Epidermal melanocyte (primary cell): Measurements from ENCODE around the gene PLA2G4B.

Experiments
- DNase-seq: peaks from one replicate; pipeline ENCODE4 v3.0.0; 2011; ENCODE audit warnings: low spot score; ENCODE audit not compliant: insufficient read length

PLA2G4B gene

DNA sequence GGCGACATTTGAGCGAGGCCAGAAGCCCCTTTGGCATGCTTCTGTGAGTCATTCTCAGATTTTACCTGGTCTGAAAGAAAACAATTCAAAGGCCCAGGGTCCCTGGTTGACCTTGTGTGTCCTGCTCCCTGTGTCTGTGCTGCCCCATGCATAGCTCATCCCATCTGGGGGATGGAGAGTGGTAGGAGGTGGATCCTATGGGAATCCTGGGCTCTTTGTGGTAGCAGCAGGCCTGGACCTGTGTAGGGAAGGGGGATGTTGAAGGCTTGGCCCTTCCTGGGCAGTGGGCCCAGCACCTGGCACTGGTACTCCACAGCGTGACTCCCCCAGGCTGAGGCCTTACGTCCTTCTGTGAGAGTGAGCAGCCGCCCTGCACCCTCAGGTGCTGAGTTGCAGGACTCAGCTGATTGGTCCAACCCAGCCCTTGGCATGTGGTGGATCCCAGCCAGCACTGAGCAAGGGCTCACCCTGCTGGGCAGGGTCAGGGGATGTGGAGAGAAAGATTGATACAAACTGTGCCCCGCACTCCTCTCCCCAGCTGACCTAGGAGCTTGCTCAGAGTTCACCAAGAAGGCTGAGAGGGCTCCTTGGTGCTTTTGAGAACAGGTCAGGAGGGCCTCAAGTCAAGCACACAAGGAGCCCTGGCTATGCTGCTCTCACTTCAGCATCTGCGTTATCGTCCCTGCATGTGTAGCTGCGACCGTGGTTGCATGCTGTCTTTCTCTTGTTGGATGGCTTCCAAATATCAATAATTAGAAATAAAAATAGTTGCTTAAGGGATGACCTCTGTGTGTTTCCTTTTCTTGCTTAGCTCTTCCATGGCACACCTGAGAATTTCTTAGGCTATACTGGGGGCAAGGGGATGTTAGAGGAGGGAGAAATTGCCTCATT lies 32.1 kb upstream of the PLA2G4B start:
- no peak for DNase-seq

DNA sequence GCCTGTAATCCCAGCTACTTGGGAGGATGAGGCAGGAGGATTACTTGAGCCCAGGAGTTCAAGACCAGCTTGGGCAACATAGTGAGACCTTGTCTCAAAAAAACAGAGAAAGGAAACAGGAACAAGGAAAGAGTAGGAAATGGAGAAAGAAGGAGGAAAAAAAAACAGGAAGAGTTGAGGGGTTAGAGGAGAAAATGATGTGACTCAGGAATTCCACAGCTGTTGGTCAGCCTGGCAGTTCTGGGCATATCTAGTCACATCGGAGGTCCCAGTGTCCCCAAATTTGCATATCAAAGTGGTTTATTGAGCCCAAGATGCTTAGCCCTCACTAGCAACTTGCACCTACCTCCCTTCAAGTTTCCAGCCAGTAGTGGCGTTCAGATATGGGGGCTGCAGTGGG lies 29.5 kb upstream of the PLA2G4B start:
- no peak for DNase-seq

DNA sequence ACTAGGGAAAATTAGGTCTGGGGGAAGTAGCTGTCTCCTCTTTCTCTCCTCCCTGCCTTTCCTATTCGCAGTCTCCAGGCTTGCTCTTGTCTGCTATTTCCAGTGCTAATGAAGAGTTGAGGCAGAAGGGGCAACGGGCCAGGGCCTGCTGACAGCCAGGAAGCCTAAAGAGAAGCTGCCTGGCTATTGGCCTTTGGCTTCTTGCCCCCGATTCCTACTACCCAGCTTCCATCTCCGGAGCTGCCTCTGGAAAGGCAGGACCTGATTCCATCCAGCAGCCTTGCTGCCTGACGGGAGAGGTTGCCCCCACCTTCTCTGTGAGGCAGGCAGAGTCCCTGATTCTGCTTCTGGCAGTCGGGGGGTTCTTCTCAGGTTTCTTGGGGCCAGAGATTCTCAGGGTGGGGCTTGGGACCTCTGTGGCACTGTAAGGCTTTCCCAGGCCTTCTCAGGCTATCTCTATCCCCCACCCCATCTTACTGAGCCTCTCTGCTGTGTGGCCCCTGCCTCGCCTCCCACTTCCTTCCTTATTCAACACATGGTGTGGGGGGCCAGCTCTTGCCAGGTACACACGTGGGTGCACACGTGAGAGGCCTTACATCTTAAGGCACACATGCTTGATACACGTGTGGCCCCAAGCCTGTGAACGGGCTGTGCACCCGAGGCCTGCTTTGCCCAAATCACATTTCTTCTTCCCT lies 29.0 kb upstream of the PLA2G4B start:
- no peak for DNase-seq

DNA sequence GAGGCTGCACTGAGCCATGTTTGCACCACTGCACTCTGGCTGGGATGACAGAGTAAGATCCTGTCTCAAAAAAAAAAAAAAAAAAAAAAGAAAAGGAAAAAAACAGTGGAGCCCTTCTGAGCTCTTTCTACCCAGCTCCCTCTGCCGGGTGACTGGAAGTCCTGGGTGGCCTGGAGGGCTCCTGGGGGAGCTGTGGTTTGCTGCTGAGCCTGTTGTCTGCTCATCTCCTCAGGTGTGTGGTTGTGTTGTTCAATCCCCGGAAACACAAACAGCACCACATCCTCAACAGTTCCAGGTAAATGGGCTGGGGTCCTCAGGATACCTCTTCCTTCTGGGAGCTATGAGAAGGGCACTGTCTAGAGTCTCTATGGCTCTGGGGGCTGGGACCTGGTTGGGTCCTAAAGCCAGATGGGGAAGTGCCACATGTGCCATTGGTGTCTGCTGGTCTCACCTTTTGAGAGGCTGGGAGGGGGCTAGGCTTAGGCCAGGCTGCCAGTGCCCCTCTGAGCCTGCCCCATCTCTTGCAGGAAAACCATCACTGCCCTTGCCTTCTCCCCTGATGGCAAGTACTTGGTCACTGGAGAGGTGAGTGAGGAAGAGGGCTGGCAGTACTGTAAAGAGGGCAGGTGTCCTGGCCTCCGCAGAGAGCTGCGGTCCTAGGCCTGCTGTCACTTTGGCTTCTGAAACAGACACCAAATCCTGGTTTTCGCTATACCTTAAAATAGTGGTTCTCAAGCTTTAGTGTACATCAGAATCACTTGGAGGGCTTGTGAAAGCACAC lies 27.8 kb upstream of the PLA2G4B start:
- DNase-seq, result no peak

DNA sequence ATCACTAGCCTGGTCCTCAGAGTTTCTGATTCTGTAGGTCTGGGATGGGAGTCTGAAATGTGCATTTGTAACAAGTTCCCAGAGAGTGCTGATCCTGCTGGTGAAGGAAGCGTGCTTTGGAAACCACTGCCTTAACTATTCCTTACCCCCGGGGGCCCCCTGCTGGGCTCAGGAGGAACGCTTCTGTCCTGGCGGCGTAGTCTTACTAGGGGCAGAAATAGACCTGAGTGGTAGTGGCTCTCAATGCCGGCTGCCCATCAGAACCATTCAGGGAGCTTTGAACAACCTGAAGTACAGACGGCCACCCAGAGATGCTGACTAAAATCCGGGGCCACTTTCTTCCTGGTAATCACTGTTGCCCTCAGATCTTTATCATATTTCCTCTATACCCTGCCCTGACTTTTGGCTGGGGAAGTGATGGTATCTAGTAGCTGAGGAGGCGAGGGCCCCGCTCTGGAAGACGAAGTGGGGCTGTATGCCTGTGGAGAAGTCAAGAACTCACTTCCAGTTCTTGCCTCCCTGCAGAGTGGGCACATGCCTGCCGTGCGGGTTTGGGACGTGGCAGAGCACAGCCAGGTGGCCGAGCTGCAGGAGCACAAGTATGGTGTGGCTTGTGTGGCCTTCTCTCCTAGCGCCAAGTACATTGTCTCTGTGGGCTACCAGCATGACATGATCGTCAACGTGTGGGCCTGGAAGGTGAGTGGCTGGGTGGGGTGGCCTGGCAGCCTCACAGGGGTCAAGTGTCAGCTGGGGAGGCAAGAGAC lies 27.0 kb upstream of the PLA2G4B start:
- peak; percentile 89 for DNase-seq

DNA sequence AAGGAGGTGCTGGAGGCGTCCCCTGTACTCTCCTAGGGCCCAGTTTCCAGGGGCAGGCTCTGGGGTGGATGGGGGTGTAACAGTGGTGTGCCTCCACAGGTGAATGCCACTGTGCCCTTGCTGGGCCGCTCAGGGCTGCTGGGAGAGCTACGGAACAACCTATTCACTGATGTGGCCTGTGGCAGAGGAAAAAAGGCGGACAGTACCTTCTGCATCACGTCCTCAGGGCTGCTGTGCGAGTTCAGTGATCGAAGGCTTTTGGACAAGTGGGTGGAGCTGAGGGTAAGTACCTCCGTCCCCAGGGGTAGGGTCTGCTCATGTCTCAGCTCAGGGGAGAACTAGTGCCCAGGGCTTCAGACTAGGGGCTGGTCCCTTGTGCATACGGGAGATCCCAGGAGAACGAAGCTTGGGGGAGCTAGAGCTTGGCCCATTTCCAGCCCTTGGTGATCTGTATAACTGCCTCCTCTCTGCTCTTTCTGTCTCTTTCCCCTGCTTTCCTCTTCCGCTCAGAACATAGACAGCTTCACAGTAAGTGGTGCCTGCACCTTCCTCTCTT lies 25.7 kb upstream of the PLA2G4B start:
- no peak for DNase-seq

DNA sequence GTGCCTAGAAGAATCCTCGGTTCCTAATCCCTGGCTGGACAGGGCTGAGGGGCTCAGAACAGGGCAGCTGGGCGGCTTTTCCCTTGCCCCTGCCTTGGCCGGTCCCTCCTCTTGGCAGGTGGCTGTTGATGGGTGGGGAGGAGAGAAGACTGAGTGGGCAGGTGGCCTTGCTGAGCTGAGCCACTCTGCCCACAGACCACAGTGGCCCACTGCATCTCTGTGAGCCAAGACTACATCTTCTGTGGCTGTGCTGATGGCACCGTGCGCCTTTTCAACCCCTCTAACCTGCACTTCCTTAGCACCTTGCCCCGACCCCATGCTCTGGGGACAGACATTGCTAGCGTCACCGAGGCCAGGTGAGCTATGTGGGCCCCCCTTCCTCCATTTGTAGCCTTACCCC lies 25.2 kb upstream of the PLA2G4B start:
- no peak for DNase-seq

DNA sequence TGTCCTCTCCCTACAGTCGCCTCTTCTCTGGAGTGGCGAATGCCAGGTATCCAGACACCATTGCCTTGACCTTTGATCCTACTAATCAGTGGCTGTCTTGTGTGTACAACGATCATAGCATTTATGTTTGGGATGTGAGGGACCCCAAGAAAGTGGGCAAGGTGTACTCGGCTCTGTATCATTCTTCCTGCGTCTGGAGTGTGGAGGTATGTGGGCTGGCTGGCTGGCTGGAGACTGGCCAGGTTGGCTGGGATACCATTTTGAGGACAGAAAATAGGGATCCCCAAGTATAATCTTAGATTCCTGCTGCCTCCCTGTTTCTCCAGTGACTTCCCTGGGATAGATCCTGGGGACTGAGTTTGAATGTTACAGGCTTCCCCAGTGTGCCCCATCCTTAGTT lies 24.1 kb upstream of the PLA2G4B start:
- no peak for DNase-seq

DNA sequence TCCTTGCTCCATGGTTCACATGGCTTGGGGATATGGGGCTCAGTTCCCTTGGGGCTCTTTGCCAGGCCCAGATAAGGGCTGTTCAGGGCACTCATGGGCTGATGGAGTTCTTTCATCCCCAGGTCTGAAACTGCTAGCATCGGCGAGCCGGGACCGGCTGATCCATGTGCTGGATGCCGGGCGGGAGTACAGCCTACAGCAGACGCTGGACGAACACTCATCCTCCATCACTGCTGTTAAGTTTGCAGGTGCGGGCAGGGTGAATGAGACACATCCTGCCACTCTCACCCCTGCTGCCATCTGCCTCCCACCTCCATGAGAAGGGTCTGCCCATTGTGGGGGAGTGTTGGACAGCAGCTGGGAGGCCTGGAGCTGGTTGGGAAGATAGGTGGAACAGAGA lies 21.9 kb upstream of the PLA2G4B start:
- no peak for DNase-seq

DNA sequence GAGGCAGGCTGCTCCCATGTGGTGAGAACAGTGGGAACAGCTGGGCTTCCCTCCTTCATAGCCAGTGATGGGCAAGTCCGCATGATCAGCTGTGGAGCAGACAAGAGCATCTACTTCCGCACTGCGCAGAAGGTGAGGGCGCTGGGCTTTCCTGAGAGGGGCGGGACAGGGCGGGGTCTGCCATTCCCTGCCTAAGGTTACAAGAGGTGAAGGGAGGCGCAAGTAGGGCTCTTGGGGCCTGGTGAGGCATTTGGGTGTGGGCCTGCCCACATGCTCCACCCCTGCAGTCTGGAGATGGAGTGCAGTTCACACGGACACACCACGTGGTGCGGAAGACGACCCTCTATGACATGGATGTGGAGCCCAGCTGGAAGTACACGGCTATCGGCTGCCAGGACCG lies 21.3 kb upstream of the PLA2G4B start:
- DNase-seq, result no peak

DNA sequence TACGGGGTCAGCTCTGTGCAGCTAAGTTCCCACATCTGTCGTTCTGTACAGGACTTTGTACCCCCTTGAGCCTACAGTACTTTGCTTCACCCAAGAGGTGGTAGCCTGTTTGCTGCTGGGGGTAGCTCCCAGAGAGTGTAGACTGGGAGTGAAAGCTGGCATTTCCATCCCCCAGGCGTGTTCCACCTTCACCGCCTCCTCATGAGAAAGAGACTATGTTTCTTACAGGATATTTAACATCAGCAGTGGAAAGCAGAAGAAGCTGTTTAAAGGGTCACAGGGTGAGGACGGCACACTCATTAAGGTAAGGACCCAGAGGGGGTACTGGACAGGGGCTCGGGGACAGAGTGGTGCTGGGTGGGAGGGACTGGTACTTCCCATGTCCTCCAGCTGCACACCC lies 20.9 kb upstream of the PLA2G4B start:
- DNase-seq, result no peak

DNA sequence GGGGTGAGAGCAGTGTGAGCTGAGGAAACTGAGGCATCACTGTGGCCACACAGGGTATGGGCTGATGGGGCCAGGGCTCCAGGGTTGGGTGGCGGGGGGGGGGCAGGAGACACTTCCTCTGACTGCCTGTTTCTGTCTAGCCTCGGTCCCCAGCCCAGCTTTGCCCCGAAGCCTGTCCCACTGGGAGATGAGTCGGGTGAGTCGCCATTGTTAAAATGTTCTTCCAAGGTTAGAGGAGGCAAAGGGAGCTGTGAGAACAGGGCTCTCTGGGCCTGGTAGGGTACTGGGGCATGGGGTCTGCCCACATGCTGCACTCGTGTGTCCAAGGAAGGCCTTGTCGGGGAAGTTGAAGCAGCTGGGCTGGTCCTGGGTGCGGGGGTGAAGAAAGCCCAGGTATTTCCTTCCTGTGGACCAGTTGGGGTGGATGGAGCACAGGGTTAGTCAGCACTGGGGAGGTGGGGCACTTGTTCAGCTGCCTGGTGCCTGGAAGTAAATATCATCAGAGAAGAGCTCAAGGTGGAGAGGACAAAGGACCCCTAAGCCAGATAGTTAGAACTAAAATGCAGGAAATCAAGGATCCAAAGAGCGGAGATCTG lies 19.1 kb upstream of the PLA2G4B start:
- no peak for DNase-seq

DNA sequence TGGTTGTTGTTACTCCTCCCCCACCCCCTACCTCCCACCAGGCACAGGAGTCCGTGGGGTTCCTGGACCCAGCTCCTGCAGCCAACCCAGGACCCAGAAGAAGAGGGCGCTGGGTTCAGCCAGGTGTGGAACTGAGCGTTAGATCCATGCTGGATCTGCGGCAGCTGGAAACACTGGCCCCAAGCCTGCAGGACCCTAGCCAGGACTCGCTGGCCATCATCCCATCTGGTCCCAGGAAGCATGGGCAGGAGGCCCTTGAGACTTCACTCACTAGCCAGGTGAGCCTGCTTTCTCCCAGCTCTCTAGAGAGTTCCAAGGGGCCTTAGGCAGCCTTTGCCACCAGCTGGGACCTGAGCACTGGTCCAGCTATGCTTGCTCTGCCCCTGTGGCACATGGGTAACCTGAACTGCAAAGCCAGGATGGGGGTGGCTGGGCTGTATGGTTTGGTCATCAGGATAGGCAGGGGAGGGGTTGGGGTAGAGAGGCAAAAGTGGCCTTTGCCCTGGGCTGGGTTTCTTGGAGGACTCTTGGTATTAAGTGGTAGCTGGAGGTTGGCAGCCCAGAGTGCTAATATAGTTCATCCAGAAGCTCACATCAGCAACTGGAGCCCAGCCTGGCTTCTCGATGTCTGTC lies 17.7 kb upstream of the PLA2G4B start:
- no peak for DNase-seq

DNA sequence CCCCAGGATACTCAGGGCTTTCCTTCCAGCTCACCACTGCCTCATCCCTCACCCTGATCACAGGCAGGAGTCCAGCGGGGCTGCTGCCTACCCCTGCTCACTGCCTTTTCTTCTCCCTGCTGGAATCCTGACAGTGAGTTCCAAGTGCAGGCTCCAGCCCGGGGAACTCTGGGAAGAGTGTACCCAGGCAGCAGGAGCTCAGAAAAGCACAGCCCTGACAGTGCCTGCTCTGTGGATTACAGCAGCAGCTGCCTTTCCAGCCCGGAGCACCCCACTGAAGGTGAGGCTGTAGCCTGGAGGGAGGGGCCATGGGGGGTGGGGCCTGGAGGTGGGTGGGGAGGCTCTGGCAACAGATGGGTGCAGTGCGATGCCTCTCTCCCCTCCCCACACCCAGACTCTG lies 16.8 kb upstream of the PLA2G4B start:
- no peak for DNase-seq

DNA sequence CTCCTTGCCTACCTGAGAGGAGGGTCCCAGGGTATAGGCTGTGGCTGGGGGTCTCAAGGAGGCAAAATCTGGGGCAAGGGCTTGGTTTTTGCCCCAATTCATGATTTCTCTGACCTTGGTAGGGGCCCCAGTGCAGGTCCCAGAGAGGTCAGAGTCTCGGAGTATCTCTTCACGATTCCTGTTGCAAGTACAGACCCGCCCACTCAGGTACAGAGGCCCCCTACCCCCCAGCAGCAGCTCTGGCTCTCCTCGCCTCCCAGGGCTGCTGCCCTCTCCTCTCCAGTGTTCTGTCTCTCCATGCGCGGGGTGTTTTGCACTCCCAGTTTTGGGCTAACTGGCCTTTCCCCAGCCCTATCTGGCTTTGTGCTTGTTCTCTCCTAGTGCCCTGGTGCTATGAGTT lies 16.2 kb upstream of the PLA2G4B start:
- no peak for DNase-seq

DNA sequence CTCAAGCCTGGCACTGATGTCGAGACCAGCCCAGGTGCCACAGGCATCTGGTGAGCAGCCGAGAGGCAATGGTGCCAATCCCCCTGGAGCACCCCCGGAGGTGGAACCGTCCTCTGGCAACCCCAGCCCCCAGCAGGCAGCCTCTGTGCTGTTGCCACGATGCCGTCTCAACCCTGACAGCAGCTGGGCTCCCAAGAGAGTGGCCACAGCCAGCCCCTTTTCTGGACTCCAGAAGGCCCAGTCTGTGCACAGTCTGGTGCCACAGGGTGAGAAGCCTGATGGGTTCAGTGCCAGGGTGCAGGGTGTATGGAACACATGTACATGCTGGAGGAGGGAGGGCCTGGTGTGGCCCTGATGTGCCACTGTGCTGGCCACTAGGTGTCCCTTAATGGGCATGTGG lies 15.7 kb upstream of the PLA2G4B start:
- no peak for DNase-seq

DNA sequence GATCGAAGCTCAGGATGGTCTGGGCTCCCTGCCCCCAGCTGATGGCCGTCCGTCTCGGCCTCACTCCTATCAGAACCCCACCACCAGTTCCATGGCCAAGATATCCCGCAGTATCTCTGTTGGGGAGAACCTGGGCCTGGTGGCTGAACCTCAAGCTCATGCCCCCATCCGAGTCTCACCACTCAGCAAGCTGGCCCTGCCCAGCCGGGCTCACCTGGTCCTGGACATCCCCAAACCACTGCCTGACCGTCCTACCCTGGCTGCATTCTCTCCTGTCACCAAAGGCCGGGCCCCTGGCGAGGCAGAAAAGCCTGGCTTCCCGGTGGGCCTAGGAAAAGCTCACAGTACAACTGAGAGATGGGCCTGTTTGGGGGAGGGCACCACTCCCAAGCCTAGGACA lies 15.1 kb upstream of the PLA2G4B start:
- DNase-seq, result no peak

DNA sequence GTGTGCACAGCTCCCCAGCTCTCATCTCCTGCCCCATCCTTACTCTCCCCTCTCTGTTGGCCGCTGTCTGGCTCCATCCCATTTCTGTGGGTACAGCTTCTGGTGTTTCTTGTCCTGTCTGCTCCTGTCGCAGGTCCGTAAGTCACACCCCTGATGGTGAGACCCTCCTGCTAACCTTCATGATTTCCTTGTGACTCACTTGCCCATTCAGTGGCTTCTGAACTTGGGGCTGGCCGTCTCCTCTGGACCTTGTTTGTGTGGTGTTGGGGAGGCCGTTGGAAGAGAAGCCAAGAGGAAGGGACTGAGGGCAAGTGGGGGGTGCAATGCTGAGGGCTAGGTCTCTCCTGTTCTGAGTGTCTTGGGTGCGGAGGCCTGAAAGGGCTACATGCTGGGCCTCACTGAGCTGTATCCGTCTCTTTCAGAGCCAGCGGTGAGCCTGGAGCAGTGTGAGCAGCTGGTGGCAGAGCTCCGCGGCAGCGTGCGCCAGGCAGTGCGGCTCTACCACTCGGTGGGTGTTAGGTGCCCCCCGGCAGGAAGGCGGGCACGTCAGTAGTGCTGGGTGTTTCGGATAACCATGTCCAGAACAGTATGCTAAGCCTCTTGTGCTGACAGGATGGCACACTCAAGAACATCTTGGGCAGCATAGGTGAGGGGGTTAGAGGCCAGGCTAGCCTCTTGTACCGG lies 14.4 kb upstream of the PLA2G4B start:
- no peak for DNase-seq

DNA sequence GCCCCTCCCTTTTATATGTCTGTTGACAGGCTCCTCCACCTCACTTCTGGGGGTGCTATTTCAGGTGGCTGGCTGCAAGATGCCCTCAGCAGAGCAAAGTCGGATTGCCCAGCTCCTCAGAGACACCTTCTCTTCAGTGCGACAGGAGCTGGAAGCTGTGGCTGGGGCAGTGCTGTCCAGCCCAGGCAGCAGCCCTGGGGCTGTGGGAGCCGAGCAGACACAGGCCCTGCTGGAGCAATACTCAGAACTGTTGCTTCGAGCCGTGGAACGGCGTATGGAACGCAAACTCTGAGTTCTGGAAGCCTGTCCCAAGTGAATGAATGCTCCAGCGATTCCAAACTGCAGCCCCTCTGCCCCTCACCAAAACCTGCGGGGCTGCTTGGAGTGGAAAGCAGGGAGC lies 13.5 kb upstream of the PLA2G4B start:
- no peak for DNase-seq
